Peyer's patch (tissue), 4 donors: Measurements from ENCODE around the gene IPMK. TPM values are rescaled to one million over a fixed set of nuclear protein-coding genes. Genes with fewer than 3 reads are reported as not detected.

Experiments
- DNase-seq, 3 donors: peaks; one replicate each; pipeline ENCODE4 v3.0.0-alpha.2; 2017 to 2019
- H3K27ac ChIP-seq, 4 donors: fragments of 200-600 bp; sonication (generic); one replicate each; pipeline ENCODE4 v1.5.1; 2016 to 2019
- H3K27me3 ChIP-seq, 2 donors: fragments of 200-600 bp; sonication (generic); one replicate each; pipeline ENCODE4 v1.5.1; 2019
- H3K36me3 ChIP-seq, 3 donors: fragments of 200-600 bp; sonication (generic); one replicate each; pipeline ENCODE4 v1.5.1; 2016 to 2019
- H3K4me1 ChIP-seq, 4 donors: fragments of 200-600 bp; sonication (generic); one replicate each; pipeline ENCODE4 v1.5.1; 2016 to 2019
- H3K4me3 ChIP-seq, 4 donors: fragments of 200-600 bp; sonication (generic); 1 replicate in 3 of 4; 2 replicates in 1 of 4; pipeline ENCODE4 v1.5.1; 2016 to 2019; ENCODE audit warnings: mild to moderate bottlenecking in 1 of 4
- H3K9me3 ChIP-seq, 4 donors: fragments of 200-600 bp; sonication (generic); one replicate each; pipeline ENCODE4 v1.5.1; 2016 to 2019; ENCODE audit warnings: mild to moderate bottlenecking in 1 of 4
- POLR2A ChIP-seq, 2 donors: fragments of 450-650 bp; IDR thresholded peaks; one replicate each; pipeline ENCODE4 v1.5.1; 2017; ENCODE audit warnings: antibody characterized with exemption in 2 of 2, mild to moderate bottlenecking in 2 of 2, moderate library complexity in 2 of 2
- total RNA-seq, 4 donors: library from RNA; depleted of rRNA; stranded (reverse); fragments of >200 nt; gene quantifications; one replicate each; pipeline ENCODE4 v1.1.0, GENCODE V29; 2016
- TF ChIP-seq, protein P1 (sequence below), 6 experiments: fragments of 450-650 bp in 4 of 6; fragments of 200-600 bp in 2 of 6; sonication (generic) in 1 of 6; IDR thresholded peaks; one replicate each; pipeline ENCODE4 v1.5.1; 2017 to 2019; ENCODE audit warnings: antibody characterized with exemption in 6 of 6, mild to moderate bottlenecking in 3 of 6, moderate library complexity in 1 of 6

Gene IPMK
- total RNA-seq, 4 donors from 2014 or later = 10.7 to 40.3 (median 19.0) TPM

DNA sequence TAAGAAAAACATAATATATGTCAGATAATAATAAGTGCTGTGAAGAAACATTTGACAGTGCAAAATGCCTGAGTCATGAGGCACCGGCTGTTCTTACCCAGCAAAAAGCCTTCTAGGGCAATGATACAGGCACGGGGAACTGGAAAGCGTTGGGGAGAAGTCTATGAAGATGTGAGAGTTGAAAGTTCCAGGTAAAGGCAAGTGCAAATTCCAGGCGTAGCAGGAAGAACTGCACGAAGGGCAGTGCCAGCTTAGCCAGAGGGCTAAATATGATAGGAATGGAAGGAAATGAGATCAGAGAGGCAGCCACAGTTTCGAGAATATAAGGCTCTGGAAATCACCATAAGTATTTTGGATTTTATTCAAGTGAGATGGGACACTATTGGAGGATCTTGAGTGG is 87.0 kb downstream of the IPMK start:
- Histone ChIP-seq H3K27ac (no peak overlapping the region), H3K27me3 (no peaks in the 10 kb centered on the region), H3K4me1 (no peaks in the 10 kb centered on the region), H3K36me3 (no peaks in the 10 kb centered on the region), H3K4me3 (no peak overlapping the region), H3K9me3 (no peaks in the 10 kb centered on the region)
- DNase-seq = no peak
- TF ChIP-seq POLR2A (IDR thresholded peaks at IDR 0.05) = no peak
- TF ChIP-seq, protein P1, sequence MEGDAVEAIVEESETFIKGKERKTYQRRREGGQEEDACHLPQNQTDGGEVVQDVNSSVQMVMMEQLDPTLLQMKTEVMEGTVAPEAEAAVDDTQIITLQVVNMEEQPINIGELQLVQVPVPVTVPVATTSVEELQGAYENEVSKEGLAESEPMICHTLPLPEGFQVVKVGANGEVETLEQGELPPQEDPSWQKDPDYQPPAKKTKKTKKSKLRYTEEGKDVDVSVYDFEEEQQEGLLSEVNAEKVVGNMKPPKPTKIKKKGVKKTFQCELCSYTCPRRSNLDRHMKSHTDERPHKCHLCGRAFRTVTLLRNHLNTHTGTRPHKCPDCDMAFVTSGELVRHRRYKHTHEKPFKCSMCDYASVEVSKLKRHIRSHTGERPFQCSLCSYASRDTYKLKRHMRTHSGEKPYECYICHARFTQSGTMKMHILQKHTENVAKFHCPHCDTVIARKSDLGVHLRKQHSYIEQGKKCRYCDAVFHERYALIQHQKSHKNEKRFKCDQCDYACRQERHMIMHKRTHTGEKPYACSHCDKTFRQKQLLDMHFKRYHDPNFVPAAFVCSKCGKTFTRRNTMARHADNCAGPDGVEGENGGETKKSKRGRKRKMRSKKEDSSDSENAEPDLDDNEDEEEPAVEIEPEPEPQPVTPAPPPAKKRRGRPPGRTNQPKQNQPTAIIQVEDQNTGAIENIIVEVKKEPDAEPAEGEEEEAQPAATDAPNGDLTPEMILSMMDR (IDR thresholded peaks at IDR 0.05) = no peak

DNA sequence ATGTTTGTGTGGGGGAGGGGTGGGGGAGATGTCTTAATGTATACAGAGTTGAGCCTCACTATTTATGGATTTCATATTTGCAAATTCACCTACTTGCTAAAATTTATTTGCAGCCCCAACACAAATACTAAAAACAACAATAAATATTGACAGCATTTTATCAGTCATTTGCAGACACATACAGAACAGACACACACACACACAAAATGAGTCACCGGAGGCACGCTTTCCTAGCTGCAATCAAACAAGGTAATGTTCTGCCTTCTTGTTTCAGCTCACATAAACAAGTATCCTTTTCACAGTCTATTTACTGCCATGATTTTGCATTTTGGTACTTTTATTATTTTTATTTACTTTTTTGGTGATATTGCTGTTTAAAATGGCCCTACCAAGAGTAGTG is 88.5 kb downstream of the IPMK start:
- H3K27me3 ChIP-seq = no peaks in the 10 kb centered on the region
- H3K4me3 ChIP-seq = no peak overlapping the region
- H3K36me3 ChIP-seq = no peaks in the 10 kb centered on the region
- TF ChIP-seq, protein P1 (IDR thresholded peaks at IDR 0.05) = no peak
- no peak for TF ChIP-seq POLR2A (IDR thresholded peaks at IDR 0.05)
- no peaks in the 10 kb centered on the region for H3K4me1 ChIP-seq
- H3K27ac ChIP-seq = no peak overlapping the region
- DNase-seq = no peak
- no peaks in the 10 kb centered on the region for H3K9me3 ChIP-seq

DNA sequence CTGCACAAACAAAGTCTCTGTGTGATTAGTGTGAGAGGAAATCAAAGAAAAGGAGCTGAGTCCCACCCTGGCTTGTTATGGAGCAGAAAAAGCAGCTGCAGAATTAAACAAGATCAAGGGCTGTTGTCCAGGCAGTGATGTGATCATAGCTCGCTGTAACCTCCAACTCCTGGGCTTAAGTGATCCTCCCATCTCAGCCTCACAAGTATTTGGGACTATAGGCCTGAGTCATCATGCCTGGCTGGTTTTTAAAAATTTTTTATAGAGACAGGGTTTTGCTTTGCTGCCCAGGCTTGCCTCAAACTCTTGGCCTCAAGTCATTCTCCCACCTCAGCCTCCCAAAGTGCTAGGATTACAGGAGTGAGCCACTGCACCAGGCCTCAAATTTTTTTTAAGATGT is 88.9 kb downstream of the IPMK start:
- H3K4me1 ChIP-seq = no peaks in the 10 kb centered on the region
- no peak overlapping the region for H3K27ac ChIP-seq
- no peaks in the 10 kb centered on the region for H3K27me3 ChIP-seq
- TF ChIP-seq, protein P1 (IDR thresholded peaks at IDR 0.05) = no peak
- no peak for TF ChIP-seq POLR2A (IDR thresholded peaks at IDR 0.05)
- no peak overlapping the region for H3K4me3 ChIP-seq
- no peaks in the 10 kb centered on the region for H3K9me3 ChIP-seq
- no peaks in the 10 kb centered on the region for H3K36me3 ChIP-seq
- no peak for DNase-seq

DNA sequence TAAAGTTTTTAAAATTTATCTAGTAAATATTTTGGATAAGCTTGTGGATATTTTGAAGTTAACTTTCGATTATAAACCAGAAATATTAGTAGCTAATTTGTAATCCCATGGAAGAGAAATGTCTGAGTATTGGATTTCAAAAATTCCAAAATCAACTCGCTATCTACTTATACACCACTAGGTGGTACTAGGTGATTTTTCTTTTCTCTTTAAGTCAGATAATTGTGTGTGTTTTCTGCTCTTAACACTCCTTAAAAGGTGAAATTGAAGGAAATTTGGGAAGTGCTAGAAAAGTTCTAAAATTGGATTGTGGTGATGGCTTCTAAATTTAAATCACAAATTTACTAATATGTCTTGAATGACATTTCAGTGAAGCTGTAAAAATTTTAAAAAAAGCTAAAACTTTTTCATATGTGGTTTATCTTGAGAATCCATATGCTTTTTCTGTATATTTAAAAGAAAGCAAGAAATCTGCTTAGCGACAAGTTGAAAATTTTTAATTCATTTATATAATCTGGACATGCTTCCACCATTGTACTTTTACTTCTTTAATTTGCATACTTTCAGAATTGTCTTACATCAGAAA is 90.2 kb downstream of the IPMK start:
- Histone ChIP-seq H3K4me1 (no peaks in the 10 kb centered on the region), H3K27ac (no peak overlapping the region), H3K9me3 (no peaks in the 10 kb centered on the region), H3K27me3 (no peaks in the 10 kb centered on the region), H3K36me3 (no peaks in the 10 kb centered on the region), H3K4me3 (no peak overlapping the region)
- TF ChIP-seq POLR2A (IDR thresholded peaks at IDR 0.05) = no peak
- TF ChIP-seq, protein P1 (IDR thresholded peaks at IDR 0.05) = peak in 5 of 6 experiments; percentile 55 to 81 (median 69)
- DNase-seq = no peak

DNA sequence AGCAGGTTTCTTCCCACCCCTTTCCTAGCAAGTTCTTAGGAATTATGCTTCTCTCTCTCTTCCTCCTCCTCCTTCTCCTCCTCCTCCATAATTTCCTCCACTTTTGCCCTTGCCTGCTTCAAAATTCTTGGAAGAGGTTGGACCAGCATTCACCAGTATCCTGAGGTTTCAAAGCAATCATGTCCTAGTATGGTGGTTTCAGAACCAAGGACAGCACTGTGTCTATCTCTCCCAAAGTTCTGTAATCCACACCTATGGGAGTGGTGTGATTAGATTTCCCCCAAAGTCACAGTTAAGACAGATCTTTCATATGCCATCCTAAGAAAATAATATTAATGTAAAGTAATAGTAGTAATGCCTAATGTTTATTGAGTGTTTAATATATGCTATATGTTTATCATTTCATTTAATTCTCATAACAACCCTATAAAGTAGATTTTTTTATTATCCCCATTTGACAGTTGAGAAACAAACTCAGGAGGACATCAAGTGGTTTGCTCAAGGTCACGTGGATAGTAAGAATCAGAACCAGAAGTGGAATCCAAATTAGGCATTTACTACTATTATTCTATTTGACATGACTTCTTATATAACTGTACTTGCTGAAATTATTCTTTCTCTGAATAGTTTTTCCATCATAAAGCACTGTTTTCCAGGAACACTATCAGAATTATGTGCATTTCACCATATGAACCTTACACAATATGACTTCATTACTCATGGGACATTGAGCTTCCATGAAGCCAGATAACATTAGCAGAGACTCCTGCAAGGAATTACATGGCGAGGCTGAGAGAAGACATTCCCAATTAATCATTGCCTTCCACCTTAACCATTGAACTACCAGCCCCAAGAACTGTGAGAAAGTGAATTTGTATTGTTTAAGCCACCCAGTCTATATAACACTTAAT is 91.4 kb downstream of the IPMK start:
- Histone ChIP-seq H3K27me3 (no peaks in the 10 kb centered on the region), H3K4me3 (no peak overlapping the region), H3K27ac (no peak overlapping the region), H3K36me3 (no peaks in the 10 kb centered on the region), H3K4me1 (no peaks in the 10 kb centered on the region), H3K9me3 (no peaks in the 10 kb centered on the region)
- DNase-seq = no peak
- TF ChIP-seq POLR2A (IDR thresholded peaks at IDR 0.05) = no peak

DNA sequence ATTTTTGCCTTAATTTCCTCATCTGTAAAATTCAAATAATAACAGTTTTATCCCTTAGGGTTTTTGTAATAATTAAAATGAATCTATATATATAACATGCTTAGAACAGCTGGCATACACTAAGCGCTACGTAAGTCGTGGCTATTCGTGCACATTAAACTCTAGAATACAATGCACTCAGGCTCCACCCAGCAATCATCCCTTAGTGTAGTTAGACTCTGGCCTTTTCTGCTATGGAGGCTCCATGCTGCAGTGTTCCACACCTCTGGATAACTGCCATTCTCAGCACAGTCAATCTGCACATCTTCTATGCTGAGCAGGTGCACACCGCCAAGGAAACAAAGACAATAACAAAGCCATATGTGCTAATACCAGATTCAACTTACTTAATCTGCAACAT is 92.9 kb downstream of the IPMK start:
- DNase-seq = peak in 1 of 3 donors; percentile 53
- no peaks in the 10 kb centered on the region for H3K27me3 ChIP-seq
- TF ChIP-seq, protein P1 (IDR thresholded peaks at IDR 0.05) = no peak
- TF ChIP-seq POLR2A (IDR thresholded peaks at IDR 0.05) = no peak

More for the DNA sequence above, 92.9 kb downstream of the IPMK start:
- H3K9me3 ChIP-seq = no peaks in the 10 kb centered on the region
- no peaks in the 10 kb centered on the region for H3K36me3 ChIP-seq
- H3K4me1 ChIP-seq = no peaks in the 10 kb centered on the region
- no peak overlapping the region for H3K27ac ChIP-seq
- H3K4me3 ChIP-seq = no peak overlapping the region
